ENCODE measurements around the gene DIPK1A.

DNA sequence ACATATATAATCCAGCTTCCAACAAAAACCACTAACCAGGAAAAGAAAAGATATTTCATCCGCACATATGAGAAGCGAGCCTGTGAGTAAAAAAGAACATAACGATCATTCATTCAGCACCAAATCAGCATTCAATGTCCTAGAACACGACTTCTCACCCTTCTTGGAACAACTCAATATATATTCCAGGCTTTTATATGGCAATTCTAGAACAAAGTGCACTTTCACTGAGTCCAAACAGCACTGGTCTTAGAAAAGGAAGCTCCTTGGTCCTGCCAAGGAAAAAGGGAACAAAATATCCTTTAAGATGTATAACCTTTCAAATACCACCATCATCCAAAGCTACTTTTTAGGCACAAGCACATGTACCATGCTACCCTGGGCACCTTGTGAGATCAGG is 84.9 kb downstream of the DIPK1A start:
- no peak for TF ChIP-seq JUN (IDR thresholded peaks at IDR 0.05)
- TF ChIP-seq ZC3H11A (IDR thresholded peaks at IDR 0.05): no peak
- TF ChIP-seq MAFK (IDR thresholded peaks at IDR 0.05; ENCODE audit: partially characterized antibody): no peak
- TF ChIP-seq POLR2A (IDR thresholded peaks at IDR 0.05; ENCODE audit: low read length): no peak
- TF ChIP-seq PBX3 (IDR thresholded peaks at IDR 0.05): no peak
- TF ChIP-seq EP300 (IDR thresholded peaks at IDR 0.05): no peak
- no peak for TF ChIP-seq CTCF (IDR thresholded peaks at IDR 0.05)
- no peak for TF ChIP-seq EHF (CRISPR knock-in tag; IDR thresholded peaks at IDR 0.05)
- TF ChIP-seq HDAC2 (IDR thresholded peaks at IDR 0.05): no peak
- no peak for TF ChIP-seq MYC (IDR thresholded peaks at IDR 0.05; ENCODE audit: borderline replicate concordance, low read length)
- no peak for TF ChIP-seq BHLHE40 (IDR thresholded peaks at IDR 0.05; ENCODE audit: low read depth, low read length)
- TF ChIP-seq HMGXB4 (CRISPR knock-in tag; IDR thresholded peaks at IDR 0.05; ENCODE audit: borderline replicate concordance): no peak
- TF ChIP-seq, protein P1, sequence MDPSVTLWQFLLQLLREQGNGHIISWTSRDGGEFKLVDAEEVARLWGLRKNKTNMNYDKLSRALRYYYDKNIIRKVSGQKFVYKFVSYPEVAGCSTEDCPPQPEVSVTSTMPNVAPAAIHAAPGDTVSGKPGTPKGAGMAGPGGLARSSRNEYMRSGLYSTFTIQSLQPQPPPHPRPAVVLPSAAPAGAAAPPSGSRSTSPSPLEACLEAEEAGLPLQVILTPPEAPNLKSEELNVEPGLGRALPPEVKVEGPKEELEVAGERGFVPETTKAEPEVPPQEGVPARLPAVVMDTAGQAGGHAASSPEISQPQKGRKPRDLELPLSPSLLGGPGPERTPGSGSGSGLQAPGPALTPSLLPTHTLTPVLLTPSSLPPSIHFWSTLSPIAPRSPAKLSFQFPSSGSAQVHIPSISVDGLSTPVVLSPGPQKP (IDR thresholded peaks at IDR 0.05; ENCODE audit: low read depth, low read length): no peak
